Smooth muscle cell of the coronary artery (primary cell): ENCODE results near the gene GPR15. TPM values are rescaled to one million over a fixed set of nuclear protein-coding genes. Genes with fewer than 3 reads are reported as not detected.

ENCODE experiments used
- total RNA-seq: library from RNA; depleted of rRNA; stranded (reverse); fragments of >200 nt; gene quantifications from 2 replicates; pipeline ENCODE4 v1.2.3, GENCODE V29; 2014; ENCODE audit warnings: low replicate concordance

Gene GPR15
- not detected in 2 replicates for total RNA-seq

DNA sequence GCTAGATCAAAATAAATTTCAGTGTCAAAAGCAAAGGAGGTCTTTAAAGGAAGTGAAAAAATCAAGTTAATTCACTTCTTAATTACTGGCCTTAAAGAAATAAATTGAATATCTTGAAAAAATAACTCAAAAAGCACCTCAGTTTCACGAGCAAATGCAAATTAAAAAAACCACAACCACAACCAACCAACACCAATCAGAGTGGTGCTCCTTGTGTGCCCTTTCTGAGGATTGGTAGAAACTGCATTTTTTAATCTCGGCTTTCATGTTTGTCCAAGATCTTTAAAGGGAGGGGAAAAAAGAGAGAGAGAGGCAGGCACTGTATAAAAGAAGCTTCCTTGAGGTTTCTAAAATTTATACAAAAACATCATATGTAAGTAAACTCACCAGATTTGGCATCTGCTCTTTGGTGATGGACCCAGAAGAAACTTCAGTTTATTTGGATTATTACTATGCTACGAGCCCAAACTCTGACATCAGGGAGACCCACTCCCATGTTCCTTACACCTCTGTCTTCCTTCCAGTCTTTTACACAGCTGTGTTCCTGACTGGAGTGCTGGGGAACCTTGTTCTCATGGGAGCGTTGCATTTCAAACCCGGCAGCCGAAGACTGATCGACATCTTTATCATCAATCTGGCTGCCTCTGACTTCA, at the start of gene GPR15:
Gene GPR15 (plus strand): TSS at position 357 of the 653 bp plus-strand sequence. CDS start 56 bp downstream, at position 413.

DNA sequence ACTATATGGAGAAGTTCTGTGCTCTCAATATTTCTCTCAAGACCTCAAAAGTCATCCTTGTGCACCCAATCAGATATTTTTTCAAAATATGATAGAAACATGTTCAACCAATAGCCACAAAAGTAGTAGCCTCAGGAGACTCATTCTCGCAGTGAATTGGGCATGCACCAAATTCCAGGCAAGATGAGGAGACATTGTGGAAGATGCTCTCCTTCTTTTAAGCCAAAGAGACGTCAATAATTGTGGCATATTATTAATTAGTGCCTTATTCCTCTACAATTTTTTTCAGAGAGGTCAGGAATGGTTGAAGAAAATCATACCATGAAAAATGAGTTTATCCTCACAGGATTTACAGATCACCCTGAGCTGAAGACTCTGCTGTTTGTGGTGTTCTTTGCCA, 34.4 kb upstream of the GPR15 start, which contains the start of gene OR5K2:
Gene OR5K2 (plus strand): TSS at position 301 of the 400 bp plus-strand sequence. CDS start 0 bp downstream, at position 301.

DNA sequence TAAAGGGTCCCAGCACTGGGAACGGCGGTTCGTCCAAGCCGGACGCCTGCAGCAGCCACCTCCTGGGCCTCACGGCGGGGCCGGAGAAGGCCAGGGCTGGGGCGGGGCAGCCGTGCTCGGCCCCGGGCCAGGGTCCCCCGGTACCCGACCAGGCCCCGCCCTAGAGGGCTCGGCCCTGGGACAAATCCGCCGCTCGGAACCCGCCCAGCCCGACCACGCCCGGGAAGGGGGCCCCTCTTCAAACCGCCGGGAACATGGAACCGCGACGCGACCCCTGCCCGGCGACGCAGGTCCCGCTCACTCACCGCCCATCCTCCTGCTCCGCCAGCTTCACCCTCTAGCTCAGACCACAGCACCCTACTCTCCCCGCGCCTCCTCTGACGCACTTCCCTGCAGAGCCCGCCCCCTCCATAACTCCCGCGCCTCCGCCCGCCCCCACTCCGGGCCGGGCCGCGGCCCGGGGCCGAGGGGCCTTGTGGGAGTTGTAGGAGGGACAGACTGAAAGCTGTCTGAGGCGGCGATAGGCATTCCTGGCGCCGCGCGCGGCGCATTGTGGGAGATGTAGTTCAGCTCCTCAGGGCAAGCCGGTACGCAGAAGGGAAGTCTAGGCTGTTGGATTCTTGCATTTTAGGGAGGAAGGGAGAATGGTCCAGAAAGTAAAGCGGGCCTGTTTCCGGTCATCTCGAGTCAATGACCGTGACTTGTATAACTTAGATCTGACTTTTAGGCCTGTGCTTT, 9.1 kb upstream of the GPR15 start, which contains the start of gene CLDND1:
Gene CLDND1 (minus strand): TSS at position 359 of the 738 bp plus-strand sequence. CDS start 1,478 bp downstream, outside the sequence.

Other genes with a start within 250 kb of the GPR15 start
- not detected in 2 replicates for gene OR5H2, start 249.5 kb upstream of the GPR15 start, total RNA-seq
- gene OR5K4, start 178.1 kb upstream of the GPR15 start, total RNA-seq, result not detected in 2 replicates
- not detected in 2 replicates for gene OR5K3, start 141.3 kb upstream of the GPR15 start, total RNA-seq
- gene OR5K1, start 68.8 kb upstream of the GPR15 start, total RNA-seq, result not detected in 2 replicates
- not detected in 2 replicates for gene OR5K2, start 34.3 kb upstream of the GPR15 start, total RNA-seq
- 56.7 and 59.7 TPM in 2 replicates for gene CLDND1, start 9.1 kb upstream of the GPR15 start, total RNA-seq
- gene CPOX, start 61.6 kb downstream of the GPR15 start, total RNA-seq, result 14.7 and 18.7 TPM in 2 replicates
- gene ST3GAL6, start 231.4 kb downstream of the GPR15 start, total RNA-seq, result 3.0 and 6.0 TPM in 2 replicates